K562 (cell line): ENCODE data around the gene AAR2. TPM values are rescaled to one million over a fixed set of nuclear protein-coding genes. Genes with fewer than 3 reads are reported as not detected.

Experiments
- ATAC-seq: fragments of 200-7000 bp; cut with Tn5 transposase; 3 replicates; pipeline ENCODE4 v1.9.1; 2020; ENCODE audit warnings: moderate library complexity
- BruUV-seq: library from RNA; stranded (reverse); fragments of 400-500 nt; replicated peaks from 2 replicates; lab custom pipeline; 2021; lab: Mats Ljungman, UMichigan
- CTCF ChIA-PET: fragments of 300-600 bp; formaldehyde crosslinking; extraction: SDS; loops from one replicate; lab custom pipeline; 2021; ENCODE audit warnings: low intra/inter-chr PET ratio; lab: Yijun Ruan, JAX
- POLR2A ChIA-PET: fragments of 300-600, 350-650 bp; sonication (Branson Sonifier 250); formaldehyde crosslinking; extraction: SDS; loops from one replicate; lab custom pipeline; 2021; ENCODE audit warnings: antibody characterized with exemption, inconsistent platforms; lab: Yijun Ruan, JAX
- DNase-seq, 4 experiments: peaks; one replicate each; pipeline versions ENCODE4 v3.0.0 to v3.0.0-alpha.2; 2011 to 2018; ENCODE audit warnings: low spot score in 3 of 4, mixed read lengths in 3 of 4; ENCODE audit errors: extremely low read depth in 1 of 4
- FAIRE-seq: peaks from 2 replicates; lab custom pipeline; 2011; peaks lifted over from hg19 to GRCh38; lab: Jason Lieb, UNC
- H2AFZ ChIP-seq: 2 replicates; pipeline ENCODE4 v1.6.0; 2011; ENCODE audit warnings: low read depth, low read length, control low read depth, inconsistent platforms
- H3K27ac ChIP-seq: fragments of 200-600 bp; 3 replicates; pipeline ENCODE4 v1.8.0; 2011; ENCODE audit warnings: low read depth, mild to moderate bottlenecking, control low read depth, inconsistent platforms, low read length, moderate library complexity, mixed read lengths; ENCODE audit errors: extremely low read depth
- H3K27me3 ChIP-seq, 2 experiments: fragments of 300-600 bp in 1 of 2; 2 replicates in 1 of 2; 3 replicates in 1 of 2; pipeline versions ENCODE4 v1.6.0 to v1.8.0; 2011; ENCODE audit warnings: inconsistent platforms in 2 of 2, low read length in 2 of 2, mild to moderate bottlenecking in 1 of 2, mixed read lengths in 1 of 2, moderate library complexity in 1 of 2; ENCODE audit not compliant: control insufficient read depth in 2 of 2, insufficient read depth in 2 of 2
- H3K36me3 ChIP-seq: fragments of 300-600 bp; 3 replicates; pipeline ENCODE4 v1.8.0; 2011; ENCODE audit warnings: mild to moderate bottlenecking, low read length, inconsistent platforms; ENCODE audit not compliant: control insufficient read depth, insufficient read depth
- H3K4me1 ChIP-seq, 2 experiments: fragments of 200-600 bp in 1 of 2; replicated peaks in 1 of 2; 2 replicates in 1 of 2; 3 replicates in 1 of 2; pipeline versions ENCODE4 v1.5.1 to v1.8.0; 2011; ENCODE audit warnings: inconsistent platforms in 2 of 2, low read length in 2 of 2, mild to moderate bottlenecking in 1 of 2, mixed read lengths in 1 of 2, moderate library complexity in 1 of 2; ENCODE audit not compliant: control insufficient read depth in 2 of 2, insufficient read depth in 2 of 2
- H3K4me2 ChIP-seq: 2 replicates; pipeline ENCODE4 v1.6.1; 2011; ENCODE audit warnings: low read length, control low read depth, inconsistent platforms, mixed read lengths; ENCODE audit not compliant: insufficient read depth
- H3K4me3 ChIP-seq: fragments of 200-600 bp; sonication (generic), shearing (Covaris generic); 2 replicates; pipeline ENCODE4 v1.5.1; 2016; ENCODE audit warnings: control low read depth, inconsistent platforms
- H3K79me2 ChIP-seq: fragments of 200-600 bp; 3 replicates; pipeline ENCODE4 v1.8.0; 2011; ENCODE audit warnings: low read length, inconsistent platforms; ENCODE audit not compliant: control insufficient read depth, insufficient read depth
- H3K9ac ChIP-seq, 2 experiments: 2 replicates each; pipeline versions ENCODE4 v1.6.0 to v1.6.1; 2011; ENCODE audit warnings: low read depth in 2 of 2, low read length in 2 of 2, control low read depth in 1 of 2, inconsistent platforms in 1 of 2, mild to moderate bottlenecking in 1 of 2, mixed read lengths in 1 of 2; ENCODE audit not compliant: insufficient read depth in 1 of 2
- H3K9me1 ChIP-seq: one replicate; pipeline ENCODE4 v1.6.0; 2011; ENCODE audit warnings: inconsistent platforms, mild to moderate bottlenecking, low read length, moderate library complexity; ENCODE audit not compliant: control insufficient read depth, insufficient read depth
- H3K9me3 ChIP-seq: replicated peaks from 2 replicates; pipeline ENCODE4 v1.5.1; 2011; ENCODE audit warnings: low read depth, low read length, inconsistent platforms; ENCODE audit not compliant: control insufficient read depth, insufficient read depth
- H4K20me1 ChIP-seq: replicated peaks from 2 replicates; pipeline ENCODE4 v1.6.1; 2011; ENCODE audit warnings: low read length, inconsistent platforms, mixed read lengths; ENCODE audit not compliant: control insufficient read depth, insufficient read depth
- E2F6 ChIP-seq, 2 experiments: IDR thresholded peaks; 2 replicates each; pipeline ENCODE4 v1.6.1; 2011; ENCODE audit warnings: borderline replicate concordance in 1 of 2, control low read depth in 1 of 2, low read depth in 1 of 2, low read length in 1 of 2, mild to moderate bottlenecking in 1 of 2, mixed read lengths in 1 of 2, moderate library complexity in 1 of 2; ENCODE audit not compliant: insufficient read depth in 1 of 2, insufficient read length in 1 of 2, poor library complexity in 1 of 2, severe bottlenecking in 1 of 2; ENCODE audit errors: extremely low read depth in 1 of 2
- ELF1 ChIP-seq: fragments of 200-800 bp; sonication (Bioruptor generic); IDR thresholded peaks from 2 replicates; pipeline ENCODE4 v1.6.1; 2016; ENCODE audit warnings: missing genetic modification characterization, missing compliant biosample characterization
- TEAD4 ChIP-seq, 2 experiments: sonication (generic) in 1 of 2; formaldehyde crosslinking in 1 of 2; IDR thresholded peaks; 2 replicates each; pipeline versions ENCODE4 v1.6.1 to v1.8.0; 2012 to 2022; ENCODE audit warnings: borderline replicate concordance in 1 of 2, inconsistent platforms in 1 of 2, low read length in 1 of 2, mild to moderate bottlenecking in 1 of 2, missing genetic modification reagents in 1 of 2
- ZNF263 ChIP-seq: sonication (generic); formaldehyde crosslinking; IDR thresholded peaks from 2 replicates; pipeline ENCODE4 v1.8.0; 2022; ENCODE audit warnings: mild to moderate bottlenecking, missing genetic modification reagents, borderline replicate concordance
- WGBS: fragments of 100-300 bp; shearing (Covaris generic); methylation state at CpG from one replicate; pipeline ENCODE4 v1.1.6; 2016; ENCODE audit warnings: low coverage, mixed read lengths; ENCODE audit not compliant: insufficient coverage; ENCODE audit errors: missing lambda C conversion rate; 5-methylcytosine and 5-hydroxymethylcytosine counted together
- in situ Hi-C: fragments of 300-500 bp; cut with MboI; formaldehyde crosslinking; loops from 4 replicates; pipeline ENCODE4 v1.15.0; 2018; ENCODE audit warnings: inconsistent platforms, mixed read lengths
- intact Hi-C: fragments of 100-400 bp; cut with micrococcal nuclease; formaldehyde crosslinking; loops from 2 replicates; pipeline ENCODE4 v1.14.2; 2022
- polyA plus RNA-seq, 8 experiments: library from polyadenylated mRNA; depleted of rRNA in 4 of 8; stranded (reverse) in 5 of 8; unstranded in 3 of 8; fragments of >200 nt; fragmentation: Nextera tagmentation in 2 of 8; fragmentation: Illumina TruSeq in 1 of 8; extraction: Ambion mirVana in 2 of 8; extraction: Trizol in 1 of 8; gene quantifications; 2 replicates each; pipeline versions ENCODE4 v1.2.1 to v1.2.3, GENCODE V29; 2011 to 2014; ENCODE audit warnings: inconsistent platforms in 1 of 8, missing spikeins in 1 of 8
- total RNA-seq, 7 experiments: library from RNA; depleted of rRNA in 6 of 7; stranded (reverse); fragments of >200 nt in 6 of 7; fragmentation: Illumina TruSeq in 2 of 7; extraction: Trizol in 2 of 7; gene quantifications; 2 replicates each; pipeline versions ENCODE4 v1.2.1 to v1.2.3, GENCODE V29; 2011 to 2021; ENCODE audit warnings: low replicate concordance in 1 of 7

AAR2 gene
- total and polyA plus RNA-seq, 9 of the 15 experiments (the other 6 are each of a cell fraction or from before 2014, with no cell fraction given): 6.5 to 36.2 (median 24.7) TPM

GRCh38 chr20:36240076-36240475 lies 3.8 kb downstream of the AAR2 start:
- H3K4me1 ChIP-seq: peaks cover 5% of the 10 kb centered on the region in 2 experiments; a peak in 4 of 5 replicates
- no TSS peak for BruUV-seq
- H3K36me3 ChIP-seq: peaks cover 65% of the 10 kb centered on the region
- no peak overlapping the region for H3K4me2 ChIP-seq
- FAIRE-seq (no peak), DNase-seq (no peak), ATAC-seq (no peak)
- CTCF ChIA-PET: no interaction called here
- whole genome bisulfite sequencing: 97% methylated on average over 12 of the region's 12 CpGs
- no peak overlapping the region for H3K27ac ChIP-seq
- no peaks in the 10 kb centered on the region for H4K20me1 ChIP-seq
- intact Hi-C loops (no loop called here), in situ Hi-C loops (no loop called here)
- H3K4me3 ChIP-seq: no peak overlapping the region
- no peaks in the 10 kb centered on the region for H3K27me3 ChIP-seq
- TF ChIP-seq ZNF263 (CRISPR knock-in tag) (no peak), E2F6 (IDR thresholded peaks at IDR 0.05; ENCODE audit: borderline replicate concordance in 1 of 2, extremely low read depth in 1 of 2, insufficient read depth in 1 of 2, insufficient read length in 1 of 2, low read depth in 1 of 2, low read length in 1 of 2, poor library complexity in 1 of 2, severe bottlenecking in 1 of 2) (no peak), TEAD4 (IDR thresholded peaks at IDR 0.05; ENCODE audit: low read length) (no peak), TEAD4 (CRISPR knock-in tag; IDR thresholded peaks at IDR 0.05; ENCODE audit: borderline replicate concordance) (no peak), ELF1 (tag) (no peak)
- no peak overlapping the region for H2AFZ ChIP-seq
- H3K9ac ChIP-seq: no peak overlapping the region; a peak in 1 of 4 replicates
- peaks cover 35% of the 10 kb centered on the region for H3K79me2 ChIP-seq
- POLR2A ChIA-PET: interaction anchor here (0.9 kb wide), 1 partner anchor 21 kb away, joined by 3 read pairs; no protein-coding TSS in a partner anchor
- H3K9me1 ChIP-seq: no peaks in the 10 kb centered on the region
- H3K9me3 ChIP-seq: no peaks in the 10 kb centered on the region
